ENCODE results near the gene CDH15.

- TF ChIP-seq POLR2AphosphoS5 (IDR thresholded peaks at IDR 0.05; ENCODE audit: low read depth, low read length): no peak
- no peak for TF ChIP-seq POLR2A (IDR thresholded peaks at IDR 0.05; ENCODE audit: borderline replicate concordance, extremely low read depth, insufficient read depth, insufficient read length)
- TF ChIP-seq, protein P1, sequence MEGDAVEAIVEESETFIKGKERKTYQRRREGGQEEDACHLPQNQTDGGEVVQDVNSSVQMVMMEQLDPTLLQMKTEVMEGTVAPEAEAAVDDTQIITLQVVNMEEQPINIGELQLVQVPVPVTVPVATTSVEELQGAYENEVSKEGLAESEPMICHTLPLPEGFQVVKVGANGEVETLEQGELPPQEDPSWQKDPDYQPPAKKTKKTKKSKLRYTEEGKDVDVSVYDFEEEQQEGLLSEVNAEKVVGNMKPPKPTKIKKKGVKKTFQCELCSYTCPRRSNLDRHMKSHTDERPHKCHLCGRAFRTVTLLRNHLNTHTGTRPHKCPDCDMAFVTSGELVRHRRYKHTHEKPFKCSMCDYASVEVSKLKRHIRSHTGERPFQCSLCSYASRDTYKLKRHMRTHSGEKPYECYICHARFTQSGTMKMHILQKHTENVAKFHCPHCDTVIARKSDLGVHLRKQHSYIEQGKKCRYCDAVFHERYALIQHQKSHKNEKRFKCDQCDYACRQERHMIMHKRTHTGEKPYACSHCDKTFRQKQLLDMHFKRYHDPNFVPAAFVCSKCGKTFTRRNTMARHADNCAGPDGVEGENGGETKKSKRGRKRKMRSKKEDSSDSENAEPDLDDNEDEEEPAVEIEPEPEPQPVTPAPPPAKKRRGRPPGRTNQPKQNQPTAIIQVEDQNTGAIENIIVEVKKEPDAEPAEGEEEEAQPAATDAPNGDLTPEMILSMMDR (IDR thresholded peaks at IDR 0.05 in 2 of 3, conservative IDR thresholded peaks at IDR 0.05 in 1 of 3; ENCODE audit: borderline replicate concordance in 1 of 3, insufficient read depth in 1 of 3, low read depth in 2 of 3, low read length in 2 of 3): no peak
- TF ChIP-seq FOSL1 (IDR thresholded peaks at IDR 0.05; ENCODE audit: low read depth): no peak
- TF ChIP-seq SIN3A (IDR thresholded peaks at IDR 0.05; ENCODE audit: low read depth): no peak
- no peak for TF ChIP-seq SP1 (IDR thresholded peaks at IDR 0.05; ENCODE audit: low read depth)
- TF ChIP-seq MAX (IDR thresholded peaks at IDR 0.05): no peak
- no peak for TF ChIP-seq YY1 (IDR thresholded peaks at IDR 0.05; ENCODE audit: extremely low read depth, insufficient replicate concordance, low read depth, low read length)
Measured at GRCh38 chr16:89183975-89184676, 12.6 kb downstream of the CDH15 start.

All from HCT116 (cell line).